ENCODE results near the gene RAD51B. TPM values are rescaled to one million over a fixed set of nuclear protein-coding genes. Genes with fewer than 3 reads are reported as not detected.

The RAD51B gene
- total RNA-seq, 1 experiment from 2014 or later = 103 TPM

DNA sequence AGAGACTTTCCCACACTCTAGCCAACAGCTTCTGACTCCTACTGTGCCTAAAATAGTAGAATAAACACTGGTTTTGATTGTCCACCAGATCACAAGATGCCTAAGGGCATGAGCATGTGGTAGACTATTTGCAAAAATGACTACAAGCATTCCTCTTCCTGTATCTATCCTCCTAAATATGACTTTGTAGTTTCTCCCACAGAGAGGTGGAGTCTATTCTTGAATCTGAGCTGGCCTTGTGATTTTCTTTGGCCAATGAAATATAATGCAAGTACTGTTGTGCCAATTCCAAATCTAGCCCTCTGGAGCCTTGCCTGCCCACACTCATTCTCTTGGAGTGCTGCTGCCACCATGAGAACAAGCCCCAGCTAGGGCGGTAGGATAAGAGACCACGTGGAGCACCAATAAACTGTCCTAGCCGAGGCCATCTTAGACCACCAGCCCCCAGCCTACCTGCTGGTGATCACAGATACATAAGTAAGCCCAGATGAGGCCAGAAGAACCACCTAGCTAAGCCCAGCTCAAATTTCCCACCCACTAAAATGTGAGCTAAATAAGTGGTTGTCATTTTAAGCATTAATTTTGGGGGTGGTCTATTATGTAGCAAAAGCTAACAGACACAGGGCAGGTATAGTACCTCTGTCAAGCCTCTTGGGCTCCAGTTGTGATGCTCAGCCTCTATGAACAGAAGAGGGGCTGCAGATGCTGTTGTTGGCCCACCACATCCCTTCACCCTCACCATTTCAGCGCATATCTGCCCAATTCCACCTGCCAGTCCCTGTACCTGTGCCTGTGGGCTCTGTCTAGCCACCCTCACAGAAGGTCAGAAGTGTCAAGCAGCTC lies 955.4 kb downstream of the RAD51B start:
- in situ Hi-C loops (cut with HindIII; ENCODE audit: low sequenced_read_pairs) = no loop called here
- DNase-seq (ENCODE audit: low spot score) = no peak

DNA sequence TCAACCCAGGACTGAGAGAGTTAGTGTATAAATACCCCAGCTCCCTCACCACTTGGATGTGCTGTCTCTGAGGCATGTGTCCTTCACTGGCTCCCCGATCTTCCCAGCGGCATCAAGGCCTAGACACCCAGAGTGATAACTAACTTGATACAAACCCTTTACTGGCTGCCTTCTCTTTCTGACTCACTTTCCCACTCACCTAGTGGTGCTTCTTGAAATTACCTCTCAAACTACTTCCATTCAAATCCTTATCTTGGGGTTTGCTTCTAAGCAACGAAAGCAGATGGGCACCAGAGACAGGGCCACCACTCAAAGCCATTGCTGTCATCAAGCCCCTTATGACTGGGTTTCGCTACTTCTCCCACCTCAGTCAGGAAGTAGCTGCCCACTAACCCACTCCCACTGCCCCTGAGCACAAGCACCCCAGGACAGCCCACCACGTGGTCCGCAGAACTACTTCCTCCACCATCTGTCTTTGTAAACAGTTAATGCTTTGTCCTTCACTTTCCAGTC lies 956.1 kb downstream of the RAD51B start:
- in situ Hi-C loops (cut with HindIII; ENCODE audit: low sequenced_read_pairs) = no loop called here

GRCh38 chr14:68777644-68778043 lies 958.1 kb downstream of the RAD51B start:
- DNase-seq (ENCODE audit: low spot score) = no peak

More for the DNA sequence above, 956.1 kb downstream of the RAD51B start:
- DNase-seq (ENCODE audit: low spot score) = no peak

More at GRCh38 chr14:68777644-68778043, 958.1 kb downstream of the RAD51B start:
- in situ Hi-C loops (cut with HindIII; ENCODE audit: low sequenced_read_pairs) = no loop called here

Other genes starting within 250 kb of the RAD51B start
- gene PIGH, start 219.5 kb upstream of the RAD51B start, total RNA-seq (2014; rRNA removed; shearing (Covaris generic)) = 41.4 and 51.4 TPM in 2 replicates
- 82.0 and 91.5 TPM in 2 replicates for gene ARG2, start 199.9 kb upstream of the RAD51B start, total RNA-seq (2014; rRNA removed; shearing (Covaris generic))
- 43.1 and 79.8 TPM in 2 replicates for gene VTI1B, start 145.1 kb upstream of the RAD51B start, total RNA-seq (2014; rRNA removed; shearing (Covaris generic))
- 71.6 and 97.4 TPM in 2 replicates for gene RDH11, start 124.0 kb upstream of the RAD51B start, total RNA-seq (2014; rRNA removed; shearing (Covaris generic))
- 0.43 TPM in 1 of 2 replicates, not detected in the other for gene RDH12, start 117.9 kb upstream of the RAD51B start, total RNA-seq (2014; rRNA removed; shearing (Covaris generic))
- 58.9 and 93.4 TPM in 2 replicates for gene ZFYVE26, start 3.2 kb upstream of the RAD51B start, total RNA-seq (2014; rRNA removed; shearing (Covaris generic))